ENCODE results near the gene DNAAF3.

DNA sequence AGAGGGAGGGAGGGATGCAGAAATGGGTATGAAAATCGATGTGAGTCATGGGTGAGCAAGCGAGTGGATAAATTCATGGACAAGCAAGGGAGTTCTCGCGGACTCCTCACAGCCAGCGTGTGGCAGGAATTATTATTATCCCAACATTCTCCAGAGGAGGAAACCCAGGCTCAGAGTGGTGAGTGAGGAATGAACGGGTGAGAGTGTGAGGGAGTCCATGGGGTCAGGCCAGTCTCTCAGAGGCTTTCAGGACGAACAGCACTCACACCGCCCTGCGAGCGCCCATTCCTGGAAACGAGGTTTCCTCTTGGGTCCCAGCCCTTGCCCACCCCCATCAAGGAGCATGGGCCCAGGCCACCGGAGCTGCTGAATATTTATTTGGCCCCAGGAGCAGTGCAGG is 6.3 kb upstream of the DNAAF3 start:
- TF ChIP-seq CTCF (IDR thresholded peaks at IDR 0.05; ENCODE audit: borderline replicate concordance, extremely low read depth, low read length, poor library complexity, severe bottlenecking): no peak
- TF ChIP-seq EZH2 (IDR thresholded peaks at IDR 0.05; ENCODE audit: borderline replicate concordance, low read depth, low read length, severe bottlenecking): no peak
